Activated naive CD8-positive, alpha-beta T cell treated with anti-CD3 and anti-CD28 coated beads, Interleukin-2, amount 10 ng/mL, durations not matched to agents 7 days and 5 days (primary cell): ENCODE results near the gene GSS. TPM values are rescaled to one million over a fixed set of nuclear protein-coding genes. Genes with fewer than 3 reads are reported as not detected.

Source experiments
- ATAC-seq: fragments of 150-1000 bp; cut with Tn5 transposase; one replicate; pipeline ENCODE4 v1.10.0; 2021; ENCODE audit warnings: low read depth, moderate library complexity
- POLR2A ChIA-PET: fragments of 350-600 bp; sonication (Branson Sonifier 250); formaldehyde crosslinking; loops from one replicate; lab custom pipeline; 2021; ENCODE audit warnings: antibody characterized with exemption; lab: Charles Lee
- DNase-seq: peaks from one replicate; pipeline ENCODE4 v3.0.0; 2021
- H3K27ac Mint-ChIP-seq: one replicate; pipeline ENCODE4 v1.8.0; 2022; ENCODE audit warnings: mild to moderate bottlenecking, mixed read lengths
- H3K27me3 Mint-ChIP-seq: one replicate; pipeline ENCODE4 v1.8.0; 2022; ENCODE audit warnings: mild to moderate bottlenecking, moderate library complexity, mixed read lengths
- H3K36me3 Mint-ChIP-seq: one replicate; pipeline ENCODE4 v1.8.0; 2021; ENCODE audit warnings: mild to moderate bottlenecking, mixed read lengths
- H3K4me1 Mint-ChIP-seq: one replicate; pipeline ENCODE4 v1.8.0; 2021; ENCODE audit warnings: mixed read lengths
- H3K4me3 Mint-ChIP-seq: one replicate; pipeline ENCODE4 v1.8.0; 2022; ENCODE audit warnings: mild to moderate bottlenecking, moderate library complexity, mixed read lengths
- H3K9me3 Mint-ChIP-seq: one replicate; pipeline ENCODE4 v1.8.0; 2021; ENCODE audit warnings: mixed read lengths
- total RNA-seq, 2 experiments: library from RNA; stranded (reverse); gene quantifications; one replicate each; pipeline ENCODE4 v1.2.3, GENCODE V29; 2021

Gene GSS
- total RNA-seq, 2 experiments from 2014 or later: 53.8 to 57.2 TPM

GRCh38 chr20:34988191-34988540, 32.6 kb upstream of the GSS start:
- Mint-ChIP-seq H3K9me3 (no peaks in the 10 kb centered on the region), H3K4me3 (no peak overlapping the region), H3K4me1 (peaks cover 2% of the 10 kb centered on the region), H3K27ac (no peak overlapping the region), H3K36me3 (no peaks in the 10 kb centered on the region), H3K27me3 (peaks cover 6% of the 10 kb centered on the region)
- ATAC-seq (no peak), DNase-seq (no peak)
- POLR2A ChIA-PET: no interaction called here

- Mint-ChIP-seq H3K27me3 (peaks cover 7% of the 10 kb centered on the region), H3K36me3 (no peaks in the 10 kb centered on the region), H3K4me3 (no peak overlapping the region), H3K9me3 (no peaks in the 10 kb centered on the region), H3K27ac (no peak overlapping the region), H3K4me1 (peaks cover 2% of the 10 kb centered on the region)
- ATAC-seq (no peak), DNase-seq (no peak)
- POLR2A ChIA-PET: no interaction called here
Observed at GRCh38 chr20:34987288-34988190, 31.9 kb upstream of the GSS start.

GRCh38 chr20:34986311-34987287, 31.0 kb upstream of the GSS start:
- H3K4me1 Mint-ChIP-seq: peaks cover 2% of the 10 kb centered on the region
- peaks cover 7% of the 10 kb centered on the region for H3K27me3 Mint-ChIP-seq
- POLR2A ChIA-PET: interaction anchor here (1.5 kb wide), 1 partner anchor 111 kb away, joined by 4 read pairs; the partner anchor contains the start of gene ACSS2
- H3K27ac Mint-ChIP-seq: no peak overlapping the region
- H3K9me3 Mint-ChIP-seq: no peaks in the 10 kb centered on the region
- no peak for ATAC-seq
- H3K4me3 Mint-ChIP-seq: no peak overlapping the region
- H3K36me3 Mint-ChIP-seq: no peaks in the 10 kb centered on the region
- no peak for DNase-seq

GRCh38 chr20:34985461-34986310, 30.1 kb upstream of the GSS start:
- no peaks in the 10 kb centered on the region for H3K36me3 Mint-ChIP-seq
- H3K4me3 Mint-ChIP-seq: no peak overlapping the region
- DNase-seq: no peak
- ATAC-seq: no peak
- POLR2A ChIA-PET: interaction anchor here (0.6 to 1.5 kb wide), 2 partner anchors 110 to 1850 kb away, joined by 4 to 7 read pairs; partner anchors contain the start of gene ACSS2
- peaks cover 2% of the 10 kb centered on the region for H3K4me1 Mint-ChIP-seq
- no peak overlapping the region for H3K27ac Mint-ChIP-seq
- H3K27me3 Mint-ChIP-seq: peaks cover 9% of the 10 kb centered on the region
- no peaks in the 10 kb centered on the region for H3K9me3 Mint-ChIP-seq

- H3K27me3 Mint-ChIP-seq: peaks cover 9% of the 10 kb centered on the region
- ATAC-seq: no peak
- peaks cover 2% of the 10 kb centered on the region for H3K4me1 Mint-ChIP-seq
- no peaks in the 10 kb centered on the region for H3K36me3 Mint-ChIP-seq
- no peaks in the 10 kb centered on the region for H3K9me3 Mint-ChIP-seq
- H3K4me3 Mint-ChIP-seq: no peak overlapping the region
- DNase-seq: no peak
- POLR2A ChIA-PET: interaction anchor here (1.5 kb wide), 1 partner anchor 109 kb away, joined by 4 read pairs; the partner anchor contains the start of gene ACSS2
- no peak overlapping the region for H3K27ac Mint-ChIP-seq
Observed at GRCh38 chr20:34984756-34985261, 29.2 kb upstream of the GSS start.

- DNase-seq: no peak
- peaks cover 2% of the 10 kb centered on the region for H3K4me1 Mint-ChIP-seq
- H3K27ac Mint-ChIP-seq: peak overlapping the region; percentile 56
- no peaks in the 10 kb centered on the region for H3K9me3 Mint-ChIP-seq
- H3K27me3 Mint-ChIP-seq: peaks cover 9% of the 10 kb centered on the region
- no peak for ATAC-seq
- POLR2A ChIA-PET: no interaction called here
- H3K4me3 Mint-ChIP-seq: no peak overlapping the region
- H3K36me3 Mint-ChIP-seq: no peaks in the 10 kb centered on the region
Observed at GRCh38 chr20:34983995-34984735, 28.6 kb upstream of the GSS start.

- H3K27ac Mint-ChIP-seq: no peak overlapping the region
- POLR2A ChIA-PET: interaction anchor here (0.7 kb wide), 1 partner anchor 11 kb away, joined by 4 read pairs; no protein-coding TSS in a partner anchor
- ATAC-seq (no peak), DNase-seq (no peak)
- H3K9me3 Mint-ChIP-seq: no peaks in the 10 kb centered on the region
- no peak overlapping the region for H3K4me3 Mint-ChIP-seq
- H3K4me1 Mint-ChIP-seq: peaks cover 2% of the 10 kb centered on the region
- peaks cover 9% of the 10 kb centered on the region for H3K27me3 Mint-ChIP-seq
- H3K36me3 Mint-ChIP-seq: no peaks in the 10 kb centered on the region
Observed at GRCh38 chr20:34983089-34983820, 27.6 kb upstream of the GSS start.

GRCh38 chr20:34982270-34983088, 26.9 kb upstream of the GSS start:
- ATAC-seq (no peak), DNase-seq (no peak)
- H3K27ac Mint-ChIP-seq: no peak overlapping the region
- H3K27me3 Mint-ChIP-seq: peaks cover 9% of the 10 kb centered on the region
- H3K4me1 Mint-ChIP-seq: peaks cover 2% of the 10 kb centered on the region
- H3K36me3 Mint-ChIP-seq: no peaks in the 10 kb centered on the region
- POLR2A ChIA-PET: no interaction called here
- no peaks in the 10 kb centered on the region for H3K9me3 Mint-ChIP-seq
- H3K4me3 Mint-ChIP-seq: no peak overlapping the region

- ATAC-seq (no peak), DNase-seq (no peak)
- H3K27ac Mint-ChIP-seq: no peak overlapping the region
- H3K4me1 Mint-ChIP-seq: peaks cover 2% of the 10 kb centered on the region
- POLR2A ChIA-PET: no interaction called here
- H3K4me3 Mint-ChIP-seq: no peak overlapping the region
- peaks cover 9% of the 10 kb centered on the region for H3K27me3 Mint-ChIP-seq
- H3K9me3 Mint-ChIP-seq: no peaks in the 10 kb centered on the region
- no peaks in the 10 kb centered on the region for H3K36me3 Mint-ChIP-seq
Observed at GRCh38 chr20:34980543-34981233, 25.1 kb upstream of the GSS start.

GRCh38 chr20:34979366-34980153, 24.0 kb upstream of the GSS start:
- Mint-ChIP-seq H3K27me3 (peaks cover 9% of the 10 kb centered on the region), H3K4me3 (no peak overlapping the region), H3K27ac (no peak overlapping the region), H3K9me3 (no peaks in the 10 kb centered on the region), H3K36me3 (no peaks in the 10 kb centered on the region), H3K4me1 (no peaks in the 10 kb centered on the region)
- DNase-seq (no peak), ATAC-seq (no peak)
- POLR2A ChIA-PET: no interaction called here
